KG1 (cell line): ENCODE data around the gene LRRC7.
"Not testable (repeated sequence)": the region's sequence is repeated elsewhere in the genome, so short reads cannot be mapped to it uniquely, and the experiment has no call there.

Experiments
- DNase-seq: peaks from one replicate; lab custom pipeline; 2025; lab: John Stamatoyannopoulos, UW

Gene LRRC7

DNA sequence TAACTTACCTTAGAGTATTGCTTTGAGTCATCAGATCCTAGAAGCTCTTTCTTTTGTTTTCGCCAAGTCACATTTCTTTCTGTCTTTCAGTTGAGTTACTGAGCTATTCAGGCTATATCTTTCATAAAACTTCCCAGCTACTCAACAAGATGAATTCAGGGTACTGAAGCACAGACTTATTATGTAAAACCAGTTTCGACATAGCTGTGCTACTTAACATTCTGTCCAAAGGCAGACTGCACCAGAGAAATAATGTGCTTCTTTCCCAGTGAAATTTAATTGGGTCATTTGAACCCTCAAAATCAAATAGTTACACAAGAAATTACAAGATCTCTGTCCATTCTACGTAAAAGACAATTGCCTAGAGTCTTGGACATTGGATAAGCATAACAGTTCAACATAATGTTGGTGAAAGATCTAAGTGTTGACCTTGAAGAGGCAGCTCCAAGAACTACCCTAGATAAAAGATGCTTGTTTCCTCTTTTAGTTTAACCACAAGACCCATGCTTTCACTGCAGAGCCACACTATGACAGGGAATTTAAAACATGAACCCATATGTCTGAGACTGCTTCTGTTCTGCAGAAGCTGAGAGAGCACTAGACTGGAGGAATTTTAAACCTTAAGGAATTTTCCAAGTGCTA lies 474.5 kb downstream of the LRRC7 start:
- DNase-seq: no peak

DNA sequence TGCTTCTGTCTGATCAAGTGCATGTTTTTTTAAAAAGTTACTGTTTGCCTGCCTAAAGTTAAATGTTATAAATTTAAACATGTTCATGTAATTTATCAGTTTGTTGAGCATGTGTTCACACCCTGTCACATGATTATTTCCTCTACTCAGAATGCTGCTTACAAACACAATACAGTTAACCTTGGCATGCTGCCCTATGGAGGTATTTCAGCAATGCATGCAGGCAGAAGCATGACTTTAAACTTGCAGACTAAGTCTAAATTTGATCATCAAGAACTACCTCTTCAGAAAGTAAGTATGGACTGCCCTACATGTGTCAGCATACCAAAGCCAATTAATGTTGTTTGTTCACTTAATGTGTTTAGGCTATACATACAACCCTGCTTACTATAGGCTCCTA lies 476.1 kb downstream of the LRRC7 start:
- no peak for DNase-seq

DNA sequence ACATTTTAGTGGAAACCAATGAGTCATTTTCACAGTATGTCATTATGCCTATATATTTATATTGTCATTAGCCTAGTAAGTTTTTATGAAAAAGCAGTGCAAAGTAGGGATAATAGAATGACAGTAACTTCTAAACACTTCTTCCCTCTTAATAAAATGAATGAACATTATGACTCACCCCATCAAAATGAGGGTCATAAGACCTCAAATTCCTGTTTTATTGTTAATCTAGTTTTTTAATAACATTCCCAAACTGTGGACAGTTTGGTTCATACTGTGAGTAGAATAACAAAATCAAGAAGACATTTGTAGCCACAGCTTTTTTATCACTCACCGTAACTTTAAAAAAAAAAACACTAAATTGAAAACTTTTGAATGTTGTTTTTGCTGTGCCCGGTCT lies 477.1 kb downstream of the LRRC7 start:
- no peak for DNase-seq

- DNase-seq: not testable (repeated sequence)
Observed at GRCh38 chr1:70045581-70045980, 477.9 kb downstream of the LRRC7 start.

- DNase-seq: no peak
Observed at GRCh38 chr1:70048336-70049094, 480.8 kb downstream of the LRRC7 start.

- DNase-seq: no peak
Observed at GRCh38 chr1:70051926-70052325, 484.2 kb downstream of the LRRC7 start.

- no peak for DNase-seq
Observed at GRCh38 chr1:70057500-70057899, 489.8 kb downstream of the LRRC7 start.

DNA sequence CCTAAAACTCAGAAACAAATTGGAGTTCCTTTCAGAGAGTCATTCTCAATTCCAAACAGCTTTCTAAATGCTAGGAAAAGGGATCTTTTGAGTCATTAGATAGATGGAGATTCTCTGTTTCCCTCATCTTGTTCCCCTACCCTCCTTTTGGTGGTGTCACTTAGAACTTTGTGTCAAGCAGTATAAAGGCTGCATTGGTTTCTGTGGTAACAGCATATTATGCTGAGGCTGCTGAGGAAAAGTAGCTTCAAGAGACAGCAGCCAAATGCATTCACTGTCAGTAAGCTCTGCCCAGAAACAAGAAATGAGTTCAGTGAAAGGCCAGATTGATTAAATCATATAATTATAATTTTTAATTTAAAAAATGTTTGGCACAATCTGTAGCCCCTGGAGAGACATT lies 493.5 kb downstream of the LRRC7 start:
- no peak for DNase-seq

GRCh38 chr1:70063861-70064260 lies 496.1 kb downstream of the LRRC7 start:
- no peak for DNase-seq

DNA sequence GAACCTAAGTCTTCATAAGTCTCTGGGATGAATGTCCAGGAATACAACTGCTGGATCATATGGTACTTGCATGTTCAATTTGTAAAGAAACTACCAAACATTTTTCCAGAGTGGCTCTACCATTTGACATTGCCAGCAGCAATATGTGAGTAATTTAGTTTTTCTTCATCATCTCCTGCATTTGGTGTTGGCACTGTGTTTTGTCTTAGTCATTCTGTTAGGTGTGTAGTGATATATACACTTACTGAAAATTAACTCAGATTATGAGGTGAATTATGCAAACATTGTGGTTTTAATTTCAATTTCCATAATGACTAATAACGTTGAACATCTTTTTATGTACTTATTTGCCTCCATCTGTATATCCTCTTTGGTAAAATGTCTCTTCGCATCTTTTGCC lies 499.0 kb downstream of the LRRC7 start:
- no peak for DNase-seq

DNA sequence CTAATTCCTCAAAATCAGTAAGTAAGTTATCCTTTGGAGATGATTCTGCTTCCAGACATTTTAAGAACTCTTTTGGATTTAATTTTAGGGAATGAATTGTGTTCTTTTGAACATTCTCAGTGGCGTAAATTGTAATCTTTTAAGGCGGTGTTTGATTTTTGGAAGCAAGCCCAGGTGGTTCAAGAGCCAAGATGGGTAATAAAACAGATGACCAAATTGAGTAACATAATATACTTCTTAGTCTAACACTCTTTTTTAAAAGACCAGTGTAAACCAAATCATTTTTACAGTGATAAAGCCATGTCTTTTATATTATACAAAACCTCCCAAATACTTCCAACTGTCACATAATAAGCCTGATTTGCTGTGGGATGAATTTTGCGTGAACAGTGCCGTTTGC lies 503.9 kb downstream of the LRRC7 start:
- DNase-seq: no peak

DNA sequence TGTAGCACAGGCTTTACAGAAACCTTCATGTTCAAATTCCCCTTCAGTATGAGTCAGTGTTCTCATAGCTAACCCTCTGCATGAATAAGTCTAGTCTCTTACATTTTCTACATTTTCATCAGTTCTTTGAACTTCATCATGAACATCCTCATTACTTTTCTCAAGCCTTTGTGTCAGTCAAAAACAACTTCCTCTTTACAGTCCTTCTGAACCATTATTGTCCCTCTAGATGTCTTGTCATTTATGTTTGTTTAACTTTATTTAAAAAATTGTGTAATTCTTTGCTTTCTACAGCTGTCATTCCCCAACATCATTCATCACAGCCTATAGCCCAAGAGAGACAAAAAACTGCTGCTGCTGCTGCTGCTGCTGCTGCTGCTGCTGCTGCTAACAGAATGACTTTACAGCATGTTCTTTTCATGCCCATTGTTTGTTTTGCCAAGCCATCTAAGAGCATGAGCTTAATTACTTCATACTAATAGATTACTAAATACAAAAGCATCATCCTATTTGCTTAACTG lies 504.6 kb downstream of the LRRC7 start:
- no peak for DNase-seq

DNA sequence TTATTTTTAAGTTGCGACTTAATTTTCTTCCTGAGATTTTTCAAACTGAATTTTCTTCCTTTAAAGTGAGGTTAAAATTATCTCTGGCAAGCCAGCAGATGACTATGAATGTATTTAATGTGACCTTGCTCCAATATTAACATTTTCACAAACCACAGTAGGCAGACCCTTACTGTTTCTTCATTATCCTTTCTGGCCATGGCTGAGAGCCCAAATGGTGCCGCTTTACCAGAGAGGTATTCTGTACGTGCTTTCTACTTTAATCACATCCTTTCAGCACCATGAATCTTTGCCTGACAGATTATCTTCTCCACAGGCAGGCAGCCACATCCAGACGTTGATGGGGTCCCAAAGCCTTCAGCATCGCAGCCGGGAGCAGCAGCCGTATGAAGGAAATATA lies 508.0 kb downstream of the LRRC7 start:
- no peak for DNase-seq

GRCh38 chr1:70077066-70077465 lies 509.3 kb downstream of the LRRC7 start:
- no peak for DNase-seq

DNA sequence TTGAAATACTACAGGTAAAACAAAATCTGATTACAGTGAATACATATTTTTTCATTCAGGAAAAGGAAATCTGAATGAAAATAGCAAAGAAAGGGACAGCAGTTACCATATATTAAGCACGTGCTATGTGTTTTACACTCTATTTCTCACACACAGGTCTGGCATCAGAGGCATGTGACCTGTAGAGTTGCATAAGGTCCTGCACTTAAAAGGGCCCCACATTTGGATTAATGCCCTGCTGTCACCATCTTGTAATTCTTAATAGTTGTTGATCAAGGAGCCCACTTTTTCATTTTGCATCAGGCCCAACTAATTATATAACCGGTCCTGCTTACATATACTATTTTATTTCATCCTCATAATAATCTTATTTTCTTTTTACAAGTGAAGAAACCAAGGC lies 511.8 kb downstream of the LRRC7 start:
- no peak for DNase-seq

DNA sequence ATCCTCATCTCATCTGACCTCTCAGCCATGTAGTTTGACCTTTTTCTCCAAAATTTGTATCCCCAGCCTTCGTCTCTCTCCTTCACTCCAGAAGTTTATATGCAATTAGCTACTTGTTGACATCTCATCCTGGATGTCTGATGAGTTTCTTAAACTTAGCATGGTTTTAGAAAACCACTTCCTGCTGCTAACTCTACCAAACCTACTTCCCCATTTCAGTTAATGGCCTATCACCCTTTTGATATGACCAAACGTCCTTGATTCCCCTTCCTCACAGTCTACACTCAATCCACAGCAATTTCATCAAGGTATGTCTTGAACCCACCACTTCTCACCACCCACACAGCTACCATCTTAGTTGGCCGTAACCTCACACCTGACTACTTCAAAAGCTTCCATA lies 515.8 kb downstream of the LRRC7 start:
- peak; percentile 27 for DNase-seq

GRCh38 chr1:70084314-70084915 lies 516.7 kb downstream of the LRRC7 start:
- DNase-seq: no peak

- DNase-seq: no peak
Observed at GRCh38 chr1:70085521-70085920, 517.8 kb downstream of the LRRC7 start.

GRCh38 chr1:70086897-70087296 lies 519.2 kb downstream of the LRRC7 start:
- DNase-seq: no peak

- DNase-seq: no peak
Observed at GRCh38 chr1:70090141-70090540, 522.4 kb downstream of the LRRC7 start.

GRCh38 chr1:70090875-70091274 lies 523.2 kb downstream of the LRRC7 start:
- no peak for DNase-seq

- no peak for DNase-seq
Observed at GRCh38 chr1:70091811-70092210, 524.1 kb downstream of the LRRC7 start.

DNA sequence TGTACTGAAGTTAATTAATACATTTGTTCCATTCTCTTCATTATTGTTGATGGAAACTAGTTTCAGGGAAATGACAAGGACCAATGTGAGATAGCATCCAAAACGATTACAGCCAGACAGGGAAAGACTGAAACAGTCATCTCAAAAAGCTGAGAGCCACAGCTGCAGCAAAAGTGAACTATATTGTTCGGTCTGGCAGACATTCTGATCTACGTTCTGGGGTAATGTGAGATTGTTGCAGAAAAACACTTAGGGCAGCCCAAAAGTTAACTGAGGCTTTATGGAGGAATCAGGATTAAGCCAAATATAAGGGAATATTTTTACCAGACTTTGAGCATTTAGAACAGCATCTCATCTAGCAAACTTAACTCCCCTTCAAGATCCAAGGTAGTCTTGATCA lies 524.8 kb downstream of the LRRC7 start:
- DNase-seq: no peak
